Measurements from ENCODE around the gene ZBP1.

ZBP1 gene

GRCh38 chr20:57625181-57625958, 5.1 kb upstream of the ZBP1 start:
- no peak overlapping the region for H3K27ac ChIP-seq (ENCODE audit: low read length)
- no peak overlapping the region for H3K9ac ChIP-seq (ENCODE audit: low read length)
- peaks cover 24% of the 10 kb centered on the region for H3K27me3 ChIP-seq (replicated peaks; ENCODE audit: insufficient read depth, low read length)
- no peaks in the 10 kb centered on the region for H3K79me2 ChIP-seq (ENCODE audit: low read length)
- no peaks in the 10 kb centered on the region for H3K9me2 ChIP-seq (replicated peaks; ENCODE audit: insufficient read depth, low read length)
- TF ChIP-seq EZH2phosphoT487 (IDR thresholded peaks at IDR 0.05; ENCODE audit: low read length) (no peak), EZH2 (optimal IDR thresholded peaks at IDR 0.05; ENCODE audit: low read depth, low read length) (no peak)
- TF ChIP-seq, protein P1, sequence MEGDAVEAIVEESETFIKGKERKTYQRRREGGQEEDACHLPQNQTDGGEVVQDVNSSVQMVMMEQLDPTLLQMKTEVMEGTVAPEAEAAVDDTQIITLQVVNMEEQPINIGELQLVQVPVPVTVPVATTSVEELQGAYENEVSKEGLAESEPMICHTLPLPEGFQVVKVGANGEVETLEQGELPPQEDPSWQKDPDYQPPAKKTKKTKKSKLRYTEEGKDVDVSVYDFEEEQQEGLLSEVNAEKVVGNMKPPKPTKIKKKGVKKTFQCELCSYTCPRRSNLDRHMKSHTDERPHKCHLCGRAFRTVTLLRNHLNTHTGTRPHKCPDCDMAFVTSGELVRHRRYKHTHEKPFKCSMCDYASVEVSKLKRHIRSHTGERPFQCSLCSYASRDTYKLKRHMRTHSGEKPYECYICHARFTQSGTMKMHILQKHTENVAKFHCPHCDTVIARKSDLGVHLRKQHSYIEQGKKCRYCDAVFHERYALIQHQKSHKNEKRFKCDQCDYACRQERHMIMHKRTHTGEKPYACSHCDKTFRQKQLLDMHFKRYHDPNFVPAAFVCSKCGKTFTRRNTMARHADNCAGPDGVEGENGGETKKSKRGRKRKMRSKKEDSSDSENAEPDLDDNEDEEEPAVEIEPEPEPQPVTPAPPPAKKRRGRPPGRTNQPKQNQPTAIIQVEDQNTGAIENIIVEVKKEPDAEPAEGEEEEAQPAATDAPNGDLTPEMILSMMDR (IDR thresholded peaks at IDR 0.05; ENCODE audit: low read length): no peak
- no peak overlapping the region for H2AFZ ChIP-seq (ENCODE audit: low read length)
- H3K36me3 ChIP-seq (replicated peaks; ENCODE audit: insufficient read depth, low read length): no peaks in the 10 kb centered on the region
- H3F3A ChIP-seq (ENCODE audit: insufficient read depth, low read length): peaks cover 19% of the 10 kb centered on the region
- H3K4me1 ChIP-seq (ENCODE audit: low read length): peaks cover 19% of the 10 kb centered on the region
- H3K4me3 ChIP-seq (ENCODE audit: low read length): no peak overlapping the region
- H4K20me1 ChIP-seq (ENCODE audit: insufficient read depth, low read length): no peaks in the 10 kb centered on the region
- no peaks in the 10 kb centered on the region for H3K9me3 ChIP-seq (replicated peaks; ENCODE audit: insufficient read depth, low read length)
- no peak overlapping the region for H3K4me2 ChIP-seq (ENCODE audit: low read depth, low read length)
- DNase-seq: no peak

- peaks cover 19% of the 10 kb centered on the region for H3K4me1 ChIP-seq (ENCODE audit: low read length)
Measured at GRCh38 chr20:57624124-57624523, 3.9 kb upstream of the ZBP1 start.

GRCh38 chr20:57622579-57623381, 2.6 kb upstream of the ZBP1 start:
- H3K79me2 ChIP-seq (ENCODE audit: low read length): peaks cover 6% of the 10 kb centered on the region
- H3K9me3 ChIP-seq (replicated peaks; ENCODE audit: insufficient read depth, low read length): no peaks in the 10 kb centered on the region
- no peak overlapping the region for H3K4me3 ChIP-seq (ENCODE audit: low read length)
- no peak overlapping the region for H3K9ac ChIP-seq (ENCODE audit: low read length)
- H3K4me2 ChIP-seq (ENCODE audit: low read depth, low read length): peak overlapping the region; percentile 5; the same call in 1 of the 2 replicates
- H3K36me3 ChIP-seq (replicated peaks; ENCODE audit: insufficient read depth, low read length): no peaks in the 10 kb centered on the region
- H3K27me3 ChIP-seq (replicated peaks; ENCODE audit: insufficient read depth, low read length): peaks cover 18% of the 10 kb centered on the region; the same call in 1 of the 2 replicates
- DNase-seq: peak; percentile 75
- no peak for TF ChIP-seq EZH2phosphoT487 (IDR thresholded peaks at IDR 0.05; ENCODE audit: low read length)
- TF ChIP-seq, protein P1 (IDR thresholded peaks at IDR 0.05; ENCODE audit: low read length): peak; percentile 97
- no peak for TF ChIP-seq EZH2 (optimal IDR thresholded peaks at IDR 0.05; ENCODE audit: low read depth, low read length)
- no peaks in the 10 kb centered on the region for H3K9me2 ChIP-seq (replicated peaks; ENCODE audit: insufficient read depth, low read length)
- H2AFZ ChIP-seq (ENCODE audit: low read length): no peak overlapping the region
- peaks cover 44% of the 10 kb centered on the region for H3F3A ChIP-seq (ENCODE audit: insufficient read depth, low read length)
- H4K20me1 ChIP-seq (ENCODE audit: insufficient read depth, low read length): no peaks in the 10 kb centered on the region
- peaks cover 20% of the 10 kb centered on the region for H3K4me1 ChIP-seq (ENCODE audit: low read length)
- no peak overlapping the region for H3K27ac ChIP-seq (ENCODE audit: low read length)

More at GRCh38 chr20:57624124-57624523, 3.9 kb upstream of the ZBP1 start:
- Histone ChIP-seq H3K9ac (ENCODE audit: low read length) (no peak overlapping the region), H3K27me3 (replicated peaks; ENCODE audit: insufficient read depth, low read length) (peaks cover 18% of the 10 kb centered on the region; the same call in 1 of the 2 replicates), H3K9me2 (replicated peaks; ENCODE audit: insufficient read depth, low read length) (no peaks in the 10 kb centered on the region), H3K4me2 (ENCODE audit: low read depth, low read length) (no peak overlapping the region), H3K79me2 (ENCODE audit: low read length) (no peaks in the 10 kb centered on the region), H2AFZ (ENCODE audit: low read length) (no peak overlapping the region), H3K9me3 (replicated peaks; ENCODE audit: insufficient read depth, low read length) (no peaks in the 10 kb centered on the region), H3K36me3 (replicated peaks; ENCODE audit: insufficient read depth, low read length) (no peaks in the 10 kb centered on the region), H4K20me1 (ENCODE audit: insufficient read depth, low read length) (no peaks in the 10 kb centered on the region), H3K27ac (ENCODE audit: low read length) (no peak overlapping the region), H3K4me3 (ENCODE audit: low read length) (no peak overlapping the region), H3F3A (ENCODE audit: insufficient read depth, low read length) (peaks cover 30% of the 10 kb centered on the region)
- TF ChIP-seq EZH2phosphoT487 (IDR thresholded peaks at IDR 0.05; ENCODE audit: low read length) (no peak), EZH2 (optimal IDR thresholded peaks at IDR 0.05; ENCODE audit: low read depth, low read length) (no peak)
- TF ChIP-seq, protein P1 (IDR thresholded peaks at IDR 0.05; ENCODE audit: low read length): no peak
- DNase-seq: no peak
